NCI-H524 treated with DMSO at 0.1 percent for 48 hours (cell line): ENCODE data around the gene PRPH2.
A peak's percentile ranks its signal among the peaks of the same experiment; 100 is the strongest.
"Not testable (repeated sequence)": the region's sequence is repeated elsewhere in the genome, so short reads cannot be mapped to it uniquely, and the experiment has no call there.

ENCODE experiments used
- DNase-seq: peaks from one replicate; lab custom pipeline; 2025; lab: John Stamatoyannopoulos, UW

Gene PRPH2

GRCh38 chr6:42742116-42742894, 19.9 kb upstream of the PRPH2 start:
- DNase-seq, result peak; percentile 98

- DNase-seq, result no peak
Observed at GRCh38 chr6:42740725-42741124, 18.3 kb upstream of the PRPH2 start.

GRCh38 chr6:42735976-42736375, 13.6 kb upstream of the PRPH2 start:
- no peak for DNase-seq

- DNase-seq, result not testable (repeated sequence)
Observed at GRCh38 chr6:42733867-42734481, 11.6 kb upstream of the PRPH2 start.

GRCh38 chr6:42729731-42730130, 7.3 kb upstream of the PRPH2 start:
- DNase-seq, result no peak

- DNase-seq, result peak; percentile 32
Observed at GRCh38 chr6:42727627-42728026, 5.2 kb upstream of the PRPH2 start.

- DNase-seq, result no peak
Observed at GRCh38 chr6:42727087-42727611, 4.8 kb upstream of the PRPH2 start.

GRCh38 chr6:42726485-42727086, 4.2 kb upstream of the PRPH2 start:
- peak; percentile 28 for DNase-seq

- no peak for DNase-seq
Observed at GRCh38 chr6:42726026-42726425, 3.6 kb upstream of the PRPH2 start.

GRCh38 chr6:42724825-42725224, 2.4 kb upstream of the PRPH2 start:
- no peak for DNase-seq

GRCh38 chr6:42720739-42721138, 1.7 kb downstream of the PRPH2 start:
- no peak for DNase-seq

- DNase-seq, result no peak
Observed at GRCh38 chr6:42715871-42716270, 6.5 kb downstream of the PRPH2 start.

- no peak for DNase-seq
Observed at GRCh38 chr6:42714098-42714761, 8.2 kb downstream of the PRPH2 start.

- DNase-seq, result no peak
Observed at GRCh38 chr6:42711930-42712329, 10.5 kb downstream of the PRPH2 start.

- no peak for DNase-seq
Observed at GRCh38 chr6:42710316-42710715, 12.1 kb downstream of the PRPH2 start.

- DNase-seq, result no peak
Observed at GRCh38 chr6:42709871-42710270, 12.5 kb downstream of the PRPH2 start.

- DNase-seq, result no peak
Observed at GRCh38 chr6:42708096-42708495, 14.3 kb downstream of the PRPH2 start.

GRCh38 chr6:42707595-42707994, 14.8 kb downstream of the PRPH2 start:
- no peak for DNase-seq

- no peak for DNase-seq
Observed at GRCh38 chr6:42704937-42705374, 17.4 kb downstream of the PRPH2 start.

- DNase-seq, result no peak
Observed at GRCh38 chr6:42704251-42704936, 18.0 kb downstream of the PRPH2 start.

GRCh38 chr6:42702786-42703185, 19.6 kb downstream of the PRPH2 start:
- DNase-seq, result not testable (repeated sequence)

GRCh38 chr6:42702200-42702599, 20.2 kb downstream of the PRPH2 start:
- no peak for DNase-seq
